Mammary epithelial cell (primary cell): Measurements from ENCODE around the gene NRG3.

Experiments used
- CTCF ChIP-seq, 2 donors: IDR thresholded peaks in 1 of 2; conservative IDR thresholded peaks in 1 of 2; 2 replicates each; pipeline ENCODE4 v1.5.1; 2011 to 2012; ENCODE audit warnings: inconsistent platforms in 2 of 2, low read length in 2 of 2, mild to moderate bottlenecking in 2 of 2, control low read depth in 1 of 2, low read depth in 1 of 2; ENCODE audit not compliant: insufficient read depth in 1 of 2; ENCODE audit errors: extremely low read depth in 1 of 2
- EZH2 ChIP-seq: IDR thresholded peaks from 2 replicates; pipeline ENCODE4 v1.6.1; 2012; ENCODE audit warnings: low read length, inconsistent platforms, borderline replicate concordance

- no peak for TF ChIP-seq EZH2
- no peak for TF ChIP-seq CTCF (conservative IDR thresholded peaks at IDR 0.05 in 1 of 2, IDR thresholded peaks at IDR 0.05 in 1 of 2; ENCODE audit: extremely low read depth in 1 of 2, insufficient read depth in 1 of 2, low read depth in 1 of 2, low read length in 2 of 2)
Measured at GRCh38 chr10:82680608-82681007, 805.6 kb downstream of the NRG3 start.
